ENCODE results near the gene ADAMTS12. TPM values are rescaled to one million over a fixed set of nuclear protein-coding genes. Genes with fewer than 3 reads are reported as not detected.
A peak's percentile ranks its signal among the peaks of the same experiment; 100 is the strongest.

Gene ADAMTS12
- total RNA-seq, 8 experiments from 2014 or later, result 0.80 to 42.7 (median 4.0) TPM

GRCh38 chr5:33808699-33809098, 83.1 kb downstream of the ADAMTS12 start:
- ATAC-seq (replicated peaks in 6 of 8), result no peak
- no peaks in the 10 kb centered on the region for H3K4me1 ChIP-seq (replicated peaks in 1 of 2)
- 83 to 100% (median 89%) methylated on average over 2 to 4 of the region's 4 CpGs; no CpG with 5 or more reads in 1 of the 10 experiments for WGBS, 10 experiments
- H3K4me3 ChIP-seq, result no peak overlapping the region
- no peak overlapping the region for H3K27ac ChIP-seq
- in situ Hi-C loops (cut with MboI; ENCODE audit: low pct_unique_long_range_greater_than_20kb in 2 of 9, low sequenced_read_pairs in 9 of 9, unreplicated experiment in 9 of 9), result no loop called here

DNA sequence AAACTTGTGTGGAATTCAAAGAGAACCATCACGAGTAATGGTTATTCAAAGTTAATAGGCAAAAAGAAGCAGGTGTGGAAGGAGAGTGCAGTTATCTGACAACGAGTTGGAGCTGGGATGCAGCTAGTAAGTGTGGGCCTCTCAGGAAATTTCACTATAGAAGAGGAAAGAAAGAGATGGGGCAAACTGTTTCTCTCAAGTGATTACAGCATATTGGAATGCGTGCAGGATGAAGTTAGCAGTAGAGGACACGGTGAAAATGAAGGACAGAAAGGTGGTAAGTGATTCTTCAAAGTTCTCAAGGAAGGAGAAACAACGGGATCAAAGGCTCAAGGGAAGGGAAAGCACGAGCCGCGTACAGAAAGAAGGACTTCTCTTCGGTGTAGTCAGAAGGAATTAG, 84.0 kb downstream of the ADAMTS12 start:
- WGBS, 10 experiments, result 47 to 100% (median 84%) methylated on average over 1 to 9 of the region's 9 CpGs; no CpG with 5 or more reads in 1 of the 10 experiments
- no peak for ATAC-seq (replicated peaks in 6 of 8)
- H3K4me3 ChIP-seq, result no peak overlapping the region
- no peaks in the 10 kb centered on the region for H3K4me1 ChIP-seq (replicated peaks in 1 of 2)
- no peak overlapping the region for H3K27ac ChIP-seq
- in situ Hi-C loops (cut with MboI; ENCODE audit: low pct_unique_long_range_greater_than_20kb in 2 of 9, low sequenced_read_pairs in 9 of 9, unreplicated experiment in 9 of 9), result no loop called here

- WGBS, 10 experiments, result 62 to 100% (median 86%) methylated on average over 1 to 12 of the region's 13 CpGs
- ATAC-seq (replicated peaks in 6 of 8), result no peak
- in situ Hi-C loops (cut with MboI; ENCODE audit: low pct_unique_long_range_greater_than_20kb in 2 of 9, low sequenced_read_pairs in 9 of 9, unreplicated experiment in 9 of 9), result no loop called here
- H3K4me1 ChIP-seq (replicated peaks in 1 of 2), result no peaks in the 10 kb centered on the region
- no peak overlapping the region for H3K4me3 ChIP-seq
- no peak overlapping the region for H3K27ac ChIP-seq
Observed at GRCh38 chr5:33806738-33807442, 84.9 kb downstream of the ADAMTS12 start.

- no peaks in the 10 kb centered on the region for H3K4me1 ChIP-seq (replicated peaks in 1 of 2)
- H3K27ac ChIP-seq, result no peak overlapping the region
- H3K4me3 ChIP-seq, result no peak overlapping the region
- no peak for ATAC-seq (replicated peaks in 6 of 8)
- in situ Hi-C loops (cut with MboI; ENCODE audit: low pct_unique_long_range_greater_than_20kb in 2 of 9, low sequenced_read_pairs in 9 of 9, unreplicated experiment in 9 of 9), result no loop called here
Observed at GRCh38 chr5:33801292-33801691, 90.5 kb downstream of the ADAMTS12 start.

DNA sequence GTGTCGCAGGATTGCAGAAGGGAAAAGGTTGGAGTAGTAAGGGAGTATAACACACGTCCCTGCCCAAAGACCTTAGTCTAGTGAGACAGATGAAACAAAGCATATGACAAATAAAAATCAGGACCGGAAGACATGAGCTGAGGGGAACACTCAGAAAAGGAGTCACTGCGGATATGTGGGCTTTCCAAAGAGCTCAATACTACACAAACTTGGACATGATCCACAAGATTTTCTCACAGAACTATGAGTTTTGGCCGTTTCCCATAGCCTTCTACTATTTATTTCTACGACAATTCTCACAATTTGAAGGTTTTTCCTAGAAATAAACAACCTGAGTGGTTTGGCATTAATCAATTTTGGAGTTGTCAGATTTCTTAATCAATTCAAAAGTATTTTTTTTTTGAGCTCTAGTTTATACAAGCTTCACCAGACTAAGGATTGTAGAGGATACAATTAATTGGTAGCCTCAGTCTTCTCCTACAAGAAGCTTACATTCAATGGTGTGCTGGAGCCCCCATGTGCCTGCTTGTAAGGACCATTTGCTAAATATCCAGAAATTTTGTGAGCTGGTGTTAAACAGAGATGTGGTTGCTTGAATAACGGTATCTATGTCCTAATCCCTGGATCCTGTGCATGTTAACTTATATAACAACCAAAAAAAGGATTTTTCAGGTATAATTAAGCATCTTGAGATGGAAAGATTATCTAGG, 91.4 kb downstream of the ADAMTS12 start:
- no peak overlapping the region for H3K27ac ChIP-seq
- H3K4me3 ChIP-seq, result no peak overlapping the region
- ATAC-seq (replicated peaks in 6 of 8), result no peak
- 73 to 100% (median 90%) methylated on average over 2 to 6 of the region's 7 CpGs; no CpG with 5 or more reads in 1 of the 10 experiments for WGBS, 10 experiments
- H3K4me1 ChIP-seq (replicated peaks in 1 of 2), result no peaks in the 10 kb centered on the region
- in situ Hi-C loops (cut with MboI; ENCODE audit: low pct_unique_long_range_greater_than_20kb in 2 of 9, low sequenced_read_pairs in 9 of 9, unreplicated experiment in 9 of 9), result no loop called here

- Histone ChIP-seq H3K27ac (no peak overlapping the region), H3K4me1 (replicated peaks in 1 of 2) (no peaks in the 10 kb centered on the region), H3K4me3 (no peak overlapping the region)
- ATAC-seq (replicated peaks in 6 of 8), result no peak
- in situ Hi-C loops (cut with MboI; ENCODE audit: low pct_unique_long_range_greater_than_20kb in 2 of 9, low sequenced_read_pairs in 9 of 9, unreplicated experiment in 9 of 9), result no loop called here
- 0 to 100% (median 69%) methylated on average over 2 to 6 of the region's 7 CpGs; no CpG with 5 or more reads in 2 of the 10 experiments for WGBS, 10 experiments
Observed at GRCh38 chr5:33795496-33795895, 96.3 kb downstream of the ADAMTS12 start.

GRCh38 chr5:33794550-33795181, 97.1 kb downstream of the ADAMTS12 start:
- Histone ChIP-seq H3K4me1 (replicated peaks in 1 of 2) (no peaks in the 10 kb centered on the region), H3K27ac (no peak overlapping the region), H3K4me3 (no peak overlapping the region)
- 27 to 98% (median 93%) methylated on average over 1 to 7 of the region's 8 CpGs; no CpG with 5 or more reads in 1 of the 10 experiments for WGBS, 10 experiments
- in situ Hi-C loops (cut with MboI; ENCODE audit: low pct_unique_long_range_greater_than_20kb in 2 of 9, low sequenced_read_pairs in 9 of 9, unreplicated experiment in 9 of 9), result no loop called here
- peak in 2 of 8 experiments; percentile 27 to 36 for ATAC-seq (replicated peaks in 6 of 8)

- peak in 2 of 8 experiments; percentile 16 to 57 for ATAC-seq (replicated peaks in 6 of 8)
- no peak overlapping the region for H3K27ac ChIP-seq
- no peak overlapping the region for H3K4me3 ChIP-seq
- no peaks in the 10 kb centered on the region for H3K4me1 ChIP-seq (replicated peaks in 1 of 2)
- 52 to 100% (median 80%) methylated on average over 1 to 10 of the region's 19 CpGs; no CpG with 5 or more reads in 2 of the 10 experiments for WGBS, 10 experiments
- in situ Hi-C loops (cut with MboI; ENCODE audit: low pct_unique_long_range_greater_than_20kb in 2 of 9, low sequenced_read_pairs in 9 of 9, unreplicated experiment in 9 of 9), result no loop called here
Observed at GRCh38 chr5:33793836-33794549, 97.8 kb downstream of the ADAMTS12 start.

DNA sequence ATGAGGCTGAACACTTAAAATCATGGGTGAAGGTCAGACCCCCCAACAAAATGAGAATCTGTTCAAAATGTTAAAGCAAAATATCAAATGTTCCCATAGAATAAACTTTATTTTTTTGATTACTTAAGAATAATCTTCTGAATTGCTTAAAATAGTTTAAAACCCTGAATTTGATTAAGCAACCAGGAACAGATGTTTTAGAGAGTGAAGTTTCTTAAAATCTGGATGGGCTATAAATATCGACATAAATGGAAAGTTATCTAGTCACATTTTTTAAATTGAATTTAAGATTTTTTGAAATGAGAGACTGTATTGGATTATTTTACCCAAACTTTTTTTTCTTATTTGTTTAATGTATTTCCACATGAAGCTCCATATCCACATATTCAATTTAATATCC, 98.5 kb downstream of the ADAMTS12 start:
- Histone ChIP-seq H3K4me3 (no peak overlapping the region), H3K4me1 (replicated peaks in 1 of 2) (no peaks in the 10 kb centered on the region), H3K27ac (no peak overlapping the region)
- 14 to 100% (median 92%) methylated on average over 1 of the region's 1 CpG; no CpG with 5 or more reads in 4 of the 10 experiments for WGBS, 10 experiments
- in situ Hi-C loops (cut with MboI; ENCODE audit: low pct_unique_long_range_greater_than_20kb in 2 of 9, low sequenced_read_pairs in 9 of 9, unreplicated experiment in 9 of 9), result no loop called here
- ATAC-seq (replicated peaks in 6 of 8), result no peak

DNA sequence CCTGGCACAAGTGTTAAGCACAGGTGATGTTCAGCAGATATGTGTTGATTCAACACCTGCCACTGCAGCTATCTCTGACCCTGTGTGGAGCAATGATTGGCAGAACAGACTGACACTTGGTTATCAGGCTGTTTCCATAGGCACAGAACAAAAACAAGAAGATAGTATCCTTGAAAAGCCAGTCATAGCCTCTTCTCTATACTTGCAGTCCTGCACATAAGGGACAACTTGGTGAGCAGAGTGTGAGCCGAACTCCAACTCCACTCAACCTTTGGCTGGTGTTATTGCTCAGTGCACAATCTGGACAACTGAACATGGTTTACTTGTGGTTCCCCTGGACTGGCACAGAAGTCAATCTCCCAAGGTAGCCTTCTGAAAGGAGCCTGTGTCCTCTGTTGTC, 99.2 kb downstream of the ADAMTS12 start:
- in situ Hi-C loops (cut with MboI; ENCODE audit: low pct_unique_long_range_greater_than_20kb in 2 of 9, low sequenced_read_pairs in 9 of 9, unreplicated experiment in 9 of 9), result no loop called here
- WGBS, 10 experiments, result 100% methylated on average over 1 of the region's 1 CpG; no CpG with 5 or more reads in 8 of the 10 experiments
- no peaks in the 10 kb centered on the region for H3K4me1 ChIP-seq (replicated peaks in 1 of 2)
- H3K4me3 ChIP-seq, result no peak overlapping the region
- ATAC-seq (replicated peaks in 6 of 8), result no peak
- no peak overlapping the region for H3K27ac ChIP-seq

GRCh38 chr5:33789567-33789957, 102.2 kb downstream of the ADAMTS12 start:
- H3K4me3 ChIP-seq, result no peak overlapping the region
- ATAC-seq (replicated peaks in 6 of 8), result no peak
- no peak overlapping the region for H3K27ac ChIP-seq
- no peaks in the 10 kb centered on the region for H3K4me1 ChIP-seq (replicated peaks in 1 of 2)
- in situ Hi-C loops (cut with MboI; ENCODE audit: low pct_unique_long_range_greater_than_20kb in 2 of 9, low sequenced_read_pairs in 9 of 9, unreplicated experiment in 9 of 9), result no loop called here
- WGBS, 10 experiments, result 69 to 100% (median 92%) methylated on average over 1 to 5 of the region's 5 CpGs; no CpG with 5 or more reads in 3 of the 10 experiments

DNA sequence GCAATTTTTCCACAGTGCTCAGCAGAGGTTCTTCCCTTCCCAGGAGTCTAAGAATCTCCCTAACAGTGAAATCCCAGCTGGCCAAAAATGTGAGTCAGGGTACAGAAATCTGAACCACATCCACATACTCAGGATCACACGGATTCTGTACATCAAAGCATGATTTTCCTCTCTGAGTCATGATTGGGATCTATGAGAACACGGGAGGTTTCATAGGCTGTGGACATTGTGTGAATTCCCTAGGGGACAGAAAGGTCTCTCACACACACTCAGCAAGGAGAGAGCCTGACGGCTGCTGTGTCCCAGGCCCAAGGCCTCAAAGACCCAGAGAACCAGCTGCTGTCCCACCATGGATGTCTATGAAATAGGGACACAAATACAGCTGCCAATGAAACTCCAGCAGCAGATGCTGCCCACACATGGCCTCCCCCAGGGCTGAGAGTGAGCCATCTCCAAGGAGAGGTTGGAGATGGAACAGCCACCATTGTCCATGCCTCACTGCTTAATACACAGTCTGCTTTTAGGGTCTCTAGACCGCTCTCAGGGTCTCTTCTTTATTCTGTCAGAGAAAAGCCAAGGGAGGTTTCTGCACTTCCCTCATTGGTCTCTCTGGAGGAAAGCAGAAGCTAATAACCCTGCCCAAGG, 102.7 kb downstream of the ADAMTS12 start:
- 0 to 100% (median 96%) methylated on average over 1 to 3 of the region's 4 CpGs; no CpG with 5 or more reads in 1 of the 10 experiments for WGBS, 10 experiments
- Histone ChIP-seq H3K4me1 (replicated peaks in 1 of 2) (no peaks in the 10 kb centered on the region), H3K4me3 (no peak overlapping the region), H3K27ac (no peak overlapping the region)
- in situ Hi-C loops (cut with MboI; ENCODE audit: low pct_unique_long_range_greater_than_20kb in 2 of 9, low sequenced_read_pairs in 9 of 9, unreplicated experiment in 9 of 9), result no loop called here
- ATAC-seq (replicated peaks in 6 of 8), result peak in 2 of 8 experiments; percentile 44 to 46

All from motor neuron (in vitro differentiated cells).